Keratinocyte (primary cell): Measurements from ENCODE around the gene YWHAB. TPM values are rescaled to one million over a fixed set of nuclear protein-coding genes. Genes with fewer than 3 reads are reported as not detected.

Source experiments
- DNase-seq: peaks from one replicate; pipeline ENCODE4 v3.0.0-alpha.2; 2011; ENCODE audit warnings: low read depth, missing footprints, low spot score
- FAIRE-seq: peaks from 2 replicates; lab custom pipeline; 2011; peaks lifted over from hg19 to GRCh38; lab: Jason Lieb, UNC
- H2AFZ ChIP-seq: 2 replicates; pipeline ENCODE4 v1.6.0; 2012; ENCODE audit warnings: low read length, control low read depth, inconsistent platforms; ENCODE audit not compliant: control insufficient read depth
- H3K27ac ChIP-seq: 2 replicates; pipeline ENCODE4 v1.5.1; 2011; ENCODE audit warnings: low read length; ENCODE audit not compliant: control insufficient read depth, insufficient read depth
- H3K27me3 ChIP-seq: 3 replicates; pipeline ENCODE4 v1.6.0; 2011; ENCODE audit warnings: low read length; ENCODE audit not compliant: control insufficient read depth, insufficient read depth; ENCODE audit errors: extremely low read depth
- H3K36me3 ChIP-seq, 2 experiments: 2 replicates in 1 of 2; 3 replicates in 1 of 2; pipeline ENCODE4 v1.5.1; 2011; ENCODE audit warnings: low read length in 2 of 2, mild to moderate bottlenecking in 1 of 2; ENCODE audit not compliant: control insufficient read depth in 2 of 2, insufficient read depth in 2 of 2; ENCODE audit errors: extremely low read depth in 1 of 2
- H3K4me1 ChIP-seq: 3 replicates; pipeline ENCODE4 v1.5.1; 2011; ENCODE audit warnings: low read length; ENCODE audit not compliant: control insufficient read depth, insufficient read depth; ENCODE audit errors: extremely low read depth
- H3K4me2 ChIP-seq: 3 replicates; pipeline ENCODE4 v1.6.0; 2011; ENCODE audit warnings: low read depth, low read length; ENCODE audit not compliant: control insufficient read depth, insufficient read depth; ENCODE audit errors: extremely low read depth
- H3K4me3 ChIP-seq, 3 experiments: fragments of 200-600 bp in 1 of 3; sonication (generic) in 1 of 3; 2 replicates in 2 of 3; 3 replicates in 1 of 3; pipeline ENCODE4 v1.5.1; 2011 to 2016; ENCODE audit warnings: low read length in 3 of 3, mild to moderate bottlenecking in 3 of 3, control low read depth in 2 of 3, inconsistent platforms in 1 of 3, low read depth in 1 of 3, mixed read lengths in 1 of 3, mixed run types in 1 of 3, moderate library complexity in 1 of 3; ENCODE audit not compliant: control insufficient read depth in 2 of 3, insufficient read depth in 2 of 3; ENCODE audit errors: extremely low read depth in 1 of 3
- H3K79me2 ChIP-seq: 2 replicates; pipeline ENCODE4 v1.6.0; 2012; ENCODE audit warnings: low read length; ENCODE audit not compliant: control insufficient read depth, insufficient read depth
- H3K9ac ChIP-seq: 3 replicates; pipeline ENCODE4 v1.6.0; 2011; ENCODE audit warnings: low read length; ENCODE audit not compliant: control insufficient read depth, insufficient read depth; ENCODE audit errors: extremely low read depth
- H3K9me1 ChIP-seq: 3 replicates; pipeline ENCODE4 v1.6.0; 2011; ENCODE audit warnings: low read length; ENCODE audit not compliant: control insufficient read depth, insufficient read depth; ENCODE audit errors: extremely low read depth
- H3K9me3 ChIP-seq: 2 replicates; pipeline ENCODE4 v1.5.1; 2012; ENCODE audit warnings: low read depth, low read length; ENCODE audit not compliant: control insufficient read depth
- H4K20me1 ChIP-seq: 3 replicates; pipeline ENCODE4 v1.6.0; 2011; ENCODE audit warnings: low read length; ENCODE audit not compliant: control insufficient read depth, insufficient read depth; ENCODE audit errors: extremely low read depth
- EZH2 ChIP-seq: IDR thresholded peaks from one replicate; pipeline ENCODE4 v1.6.1; 2012; ENCODE audit warnings: inconsistent platforms, mild to moderate bottlenecking, low read length, moderate library complexity
- dilution Hi-C: fragments of 300-500 bp; cut with MboI; formaldehyde crosslinking; loops from one replicate; pipeline ENCODE4 v1.7.0; 2020; ENCODE audit warnings: low sequenced_read_pairs; ENCODE audit not compliant: extremely low pct_ligation_motif_present
- polyA plus RNA-seq, 5 experiments: library from polyadenylated mRNA; depleted of rRNA in 3 of 5; stranded (reverse) in 3 of 5; stranded (forward) in 1 of 5; unstranded in 1 of 5; fragments of >200 nt; gene quantifications; 1 replicate in 1 of 5; 2 replicates in 3 of 5; 3 replicates in 1 of 5; pipeline versions ENCODE4 v1.2.1 to v1.2.3, GENCODE V29; 2011 to 2012; ENCODE audit warnings: missing spikeins in 2 of 5, low read depth in 1 of 5, low replicate concordance in 1 of 5
- TF ChIP-seq, protein P1 (sequence below), 3 experiments: IDR thresholded peaks in 1 of 3; conservative IDR thresholded peaks in 1 of 3; optimal IDR thresholded peaks in 1 of 3; 2 replicates in 2 of 3; 3 replicates in 1 of 3; pipeline versions ENCODE3 to v1.5.1; 2011; ENCODE audit warnings: low read length in 3 of 3, mild to moderate bottlenecking in 3 of 3, moderate library complexity in 2 of 3, control low read depth in 1 of 3, inconsistent platforms in 1 of 3; ENCODE audit not compliant: insufficient read depth in 2 of 3; ENCODE audit errors: extremely low read depth in 1 of 3

Gene YWHAB
- polyA plus RNA-seq, 1 donor (not counting 4 experiments of a cell fraction or from before 2014, with no cell fraction given), result 214 TPM

DNA sequence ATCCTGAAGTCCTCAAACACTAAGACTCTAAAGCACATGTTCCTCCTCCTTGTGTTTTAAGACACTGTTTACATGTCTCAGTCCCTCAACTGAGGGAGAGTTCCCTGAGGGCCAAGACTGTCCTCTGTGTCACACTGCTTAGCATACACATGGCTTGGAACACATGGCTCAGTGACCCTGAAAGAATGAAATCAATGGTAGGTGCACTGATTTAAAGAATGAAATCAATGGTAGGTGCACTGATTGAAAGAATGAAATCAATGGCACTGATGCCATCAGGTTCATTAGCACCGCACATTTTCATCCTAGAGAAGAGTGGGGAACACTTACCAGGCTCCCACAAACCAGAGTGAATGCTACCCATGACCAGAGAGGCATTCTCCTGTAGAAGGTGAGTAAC is 64.9 kb downstream of the YWHAB start:
- H3K4me2 ChIP-seq, result no peak overlapping the region
- no peaks in the 10 kb centered on the region for H4K20me1 ChIP-seq
- H3K27ac ChIP-seq, result no peak overlapping the region
- FAIRE-seq (no peak), DNase-seq (no peak)
- no peaks in the 10 kb centered on the region for H3K27me3 ChIP-seq
- no peak overlapping the region for H2AFZ ChIP-seq
- no peak for TF ChIP-seq EZH2
- TF ChIP-seq, protein P1, sequence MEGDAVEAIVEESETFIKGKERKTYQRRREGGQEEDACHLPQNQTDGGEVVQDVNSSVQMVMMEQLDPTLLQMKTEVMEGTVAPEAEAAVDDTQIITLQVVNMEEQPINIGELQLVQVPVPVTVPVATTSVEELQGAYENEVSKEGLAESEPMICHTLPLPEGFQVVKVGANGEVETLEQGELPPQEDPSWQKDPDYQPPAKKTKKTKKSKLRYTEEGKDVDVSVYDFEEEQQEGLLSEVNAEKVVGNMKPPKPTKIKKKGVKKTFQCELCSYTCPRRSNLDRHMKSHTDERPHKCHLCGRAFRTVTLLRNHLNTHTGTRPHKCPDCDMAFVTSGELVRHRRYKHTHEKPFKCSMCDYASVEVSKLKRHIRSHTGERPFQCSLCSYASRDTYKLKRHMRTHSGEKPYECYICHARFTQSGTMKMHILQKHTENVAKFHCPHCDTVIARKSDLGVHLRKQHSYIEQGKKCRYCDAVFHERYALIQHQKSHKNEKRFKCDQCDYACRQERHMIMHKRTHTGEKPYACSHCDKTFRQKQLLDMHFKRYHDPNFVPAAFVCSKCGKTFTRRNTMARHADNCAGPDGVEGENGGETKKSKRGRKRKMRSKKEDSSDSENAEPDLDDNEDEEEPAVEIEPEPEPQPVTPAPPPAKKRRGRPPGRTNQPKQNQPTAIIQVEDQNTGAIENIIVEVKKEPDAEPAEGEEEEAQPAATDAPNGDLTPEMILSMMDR (optimal IDR thresholded peaks at IDR 0.05 in 1 of 3, IDR thresholded peaks at IDR 0.05 in 1 of 3, conservative IDR thresholded peaks at IDR 0.05 in 1 of 3; ENCODE audit: extremely low read depth in 1 of 3, insufficient read depth in 2 of 3, low read length in 3 of 3), result no peak
- H3K9me1 ChIP-seq, result no peaks in the 10 kb centered on the region
- H3K4me1 ChIP-seq, result no peaks in the 10 kb centered on the region
- no peak overlapping the region for H3K4me3 ChIP-seq
- dilution Hi-C loops, result no loop called here
- H3K79me2 ChIP-seq, result peaks cover 8% of the 10 kb centered on the region
- H3K9me3 ChIP-seq, result no peaks in the 10 kb centered on the region
- H3K9ac ChIP-seq, result no peak overlapping the region
- H3K36me3 ChIP-seq, result peaks cover 50 to 70% of the 10 kb centered on the region in 2 experiments

DNA sequence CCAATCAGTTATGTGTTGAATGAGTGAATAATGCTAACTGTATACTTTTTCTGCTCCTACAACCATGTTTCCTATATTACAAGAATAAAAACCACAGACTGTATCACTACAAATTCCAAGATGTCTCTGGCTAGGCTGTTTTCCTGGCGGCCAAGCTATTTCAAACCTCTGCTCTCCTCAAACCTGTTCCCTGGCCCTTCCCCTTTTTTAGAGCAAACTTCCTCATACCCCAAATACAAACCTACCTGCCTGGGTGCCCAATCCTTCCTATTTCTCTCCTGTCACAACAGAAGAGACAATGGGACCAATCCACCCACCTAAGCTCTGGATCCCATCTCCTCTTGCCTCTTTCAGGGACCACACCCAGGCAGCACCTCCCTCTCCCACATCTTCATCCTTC is 67.2 kb downstream of the YWHAB start:
- Histone ChIP-seq H3K9me1 (no peaks in the 10 kb centered on the region), H3K9ac (no peak overlapping the region), H3K36me3 (peaks cover 53 to 66% of the 10 kb centered on the region in 2 experiments), H3K9me3 (no peaks in the 10 kb centered on the region), H3K4me1 (peaks cover 11% of the 10 kb centered on the region), H2AFZ (no peak overlapping the region), H3K4me3 (no peak overlapping the region), H3K27me3 (no peaks in the 10 kb centered on the region), H3K4me2 (no peak overlapping the region), H3K27ac (no peak overlapping the region), H3K79me2 (peaks cover 24% of the 10 kb centered on the region), H4K20me1 (peaks cover 4% of the 10 kb centered on the region)
- TF ChIP-seq, protein P1 (optimal IDR thresholded peaks at IDR 0.05 in 1 of 3, IDR thresholded peaks at IDR 0.05 in 1 of 3, conservative IDR thresholded peaks at IDR 0.05 in 1 of 3; ENCODE audit: extremely low read depth in 1 of 3, insufficient read depth in 2 of 3, low read length in 3 of 3), result no peak
- TF ChIP-seq EZH2, result no peak
- DNase-seq (no peak), FAIRE-seq (no peak)
- dilution Hi-C loops, result no loop called here
